G401.6 (cell line): ENCODE results near the gene INKA2.
A peak's percentile ranks its signal among the peaks of the same experiment; 100 is the strongest.

Source experiments
- FAIRE-seq: peaks from 2 replicates; lab custom pipeline; 2012; peaks lifted over from hg19 to GRCh38; lab: Jason Lieb, UNC

Gene INKA2

GRCh38 chr1:111739194-111739924 lies at the start of gene INKA2:
INKA2 (minus strand) TSS chr1:111739395; CDS start chr1:111739242, 153 bp downstream.
- FAIRE-seq = peak; percentile 79

DNA sequence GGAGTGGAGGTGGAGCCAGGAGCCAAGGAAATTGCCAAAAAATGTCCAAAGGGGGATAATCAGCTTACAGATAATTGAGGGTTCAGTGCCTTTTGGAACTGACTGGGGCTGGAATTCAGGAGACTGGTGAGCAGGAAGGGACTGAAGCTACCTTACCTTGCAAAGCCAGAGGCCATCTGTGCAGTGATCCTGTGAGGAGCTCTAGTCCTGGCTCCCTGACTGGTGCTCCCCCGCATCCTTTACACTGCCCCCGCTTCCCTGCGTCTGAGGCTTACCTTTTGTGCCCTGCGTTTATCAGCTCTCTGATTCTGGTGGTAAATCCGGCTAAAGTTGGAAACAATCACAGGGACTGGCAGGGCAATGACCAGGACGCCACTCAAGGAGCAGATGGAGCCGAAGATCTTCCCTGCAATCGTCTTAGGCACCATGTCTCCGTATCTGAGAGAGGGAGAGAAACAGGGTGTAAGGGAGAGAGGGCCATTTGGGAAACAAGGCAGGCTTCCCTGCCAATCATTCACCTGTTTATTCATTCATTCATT lies 47.5 kb upstream of the INKA2 start:
- no peak for FAIRE-seq

DNA sequence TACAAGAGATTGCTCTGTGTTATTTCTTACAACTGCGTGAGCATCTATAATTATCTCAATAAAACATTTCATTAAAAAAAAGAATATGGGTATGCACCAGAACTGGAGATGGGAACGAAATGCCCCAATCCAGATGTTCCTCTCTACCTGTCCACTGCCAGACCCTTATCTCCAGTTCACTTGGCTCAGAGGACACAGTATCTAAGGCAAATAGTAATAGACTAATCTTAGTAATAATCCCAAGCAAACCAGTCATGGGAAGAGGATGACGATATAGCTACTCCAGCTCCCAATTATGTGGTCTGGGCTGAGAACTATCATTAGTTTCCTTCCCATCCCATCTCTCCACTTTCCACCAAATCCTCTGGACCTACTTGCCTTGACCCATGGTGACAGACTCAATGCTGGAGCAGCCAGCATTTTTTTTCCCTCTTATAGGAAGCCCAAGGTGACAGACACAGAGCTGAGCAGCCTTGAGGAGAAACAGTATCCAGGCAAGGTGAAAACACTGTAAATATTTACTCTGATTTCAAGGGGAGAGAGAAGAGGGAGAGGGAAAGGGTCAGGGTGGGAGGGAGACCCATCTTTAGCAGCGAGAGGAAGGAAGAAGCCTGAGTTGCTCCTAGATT lies 45.2 kb upstream of the INKA2 start:
- no peak for FAIRE-seq

DNA sequence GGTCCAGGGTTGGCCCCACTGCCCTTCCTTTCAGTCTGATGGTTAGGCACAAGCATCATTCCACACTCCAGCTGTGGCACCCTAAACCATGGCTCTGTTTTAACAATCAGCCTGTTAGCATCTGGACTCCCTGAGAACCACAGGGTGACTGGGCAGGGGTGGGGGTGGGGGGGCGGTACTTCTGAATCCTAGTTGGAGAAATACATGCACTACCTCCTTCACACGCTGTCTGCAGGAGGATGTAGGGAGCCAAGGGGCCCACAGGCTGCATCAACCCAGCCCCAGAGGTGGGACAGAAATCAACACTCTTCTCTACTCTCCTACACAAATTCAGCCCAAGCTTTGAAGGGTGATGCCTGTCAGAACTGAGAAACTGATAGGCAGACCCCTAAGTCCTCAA lies 40.4 kb upstream of the INKA2 start:
- no peak for FAIRE-seq

- FAIRE-seq = peak; percentile 84
These were observed 39.4 kb upstream of the INKA2 start for GRCh38 chr1:111778541-111779051.

GRCh38 chr1:111778066-111778465 lies 38.9 kb upstream of the INKA2 start:
- peak; percentile 28 for FAIRE-seq

DNA sequence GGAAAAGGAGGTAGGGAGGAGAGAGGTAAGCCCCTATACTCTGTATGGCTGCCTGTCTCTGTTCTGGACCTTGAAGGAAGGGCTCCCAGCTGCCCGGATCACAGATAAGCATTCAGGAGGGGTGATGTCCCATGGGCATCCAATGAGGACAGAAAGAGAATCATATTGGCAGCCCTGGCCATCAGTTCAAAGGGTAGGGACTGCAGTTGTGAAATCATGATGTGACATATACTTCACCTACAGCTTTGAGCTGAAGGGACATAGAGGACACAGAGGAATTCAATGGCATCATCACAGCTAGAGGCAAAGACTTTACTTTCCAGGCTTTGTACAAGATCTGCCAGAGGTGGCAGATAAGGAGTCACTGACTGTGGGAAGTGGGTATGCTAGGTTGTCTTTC lies 38.1 kb upstream of the INKA2 start:
- FAIRE-seq = no peak

- FAIRE-seq = no peak
These were observed 37.7 kb upstream of the INKA2 start for GRCh38 chr1:111776861-111777260.

DNA sequence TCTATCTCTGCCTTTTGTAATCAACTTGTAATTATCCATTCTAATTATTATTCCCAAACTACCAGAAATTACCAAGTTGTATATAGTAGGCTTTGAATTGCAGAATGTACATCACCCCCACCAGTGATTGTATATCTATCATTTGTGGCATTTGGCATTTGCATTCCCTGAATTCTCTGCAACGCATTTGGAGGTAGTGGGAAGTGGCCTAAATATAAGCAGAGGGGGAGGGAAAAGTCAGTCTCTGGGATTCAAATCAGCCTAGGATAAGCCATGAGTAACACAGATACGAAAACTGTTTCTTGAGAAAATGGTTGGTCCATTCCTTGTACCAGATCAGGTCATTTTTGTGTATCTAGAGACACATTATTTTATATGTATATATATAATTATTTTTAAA lies 37.2 kb upstream of the INKA2 start:
- peak; percentile 60 for FAIRE-seq

DNA sequence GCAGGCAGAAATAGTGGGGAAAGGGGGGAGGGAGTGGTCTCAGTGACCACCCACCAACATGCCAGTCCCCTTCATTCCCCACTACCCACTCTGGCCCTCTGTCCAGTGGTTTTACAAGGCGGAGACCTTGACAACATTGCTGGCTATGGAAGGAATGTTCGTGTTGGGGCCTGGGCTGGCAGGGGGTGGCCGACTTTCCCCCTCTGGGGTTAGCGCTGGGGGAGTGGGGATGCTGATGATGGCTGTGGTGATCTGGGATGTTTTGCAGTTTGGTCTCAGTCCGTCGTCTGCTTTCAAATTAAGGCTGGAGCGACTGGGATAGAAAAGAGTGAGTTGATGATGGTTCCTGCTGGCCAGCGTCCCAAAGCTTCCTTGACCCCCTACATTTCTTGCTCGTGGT lies 36.8 kb upstream of the INKA2 start:
- no peak for FAIRE-seq

DNA sequence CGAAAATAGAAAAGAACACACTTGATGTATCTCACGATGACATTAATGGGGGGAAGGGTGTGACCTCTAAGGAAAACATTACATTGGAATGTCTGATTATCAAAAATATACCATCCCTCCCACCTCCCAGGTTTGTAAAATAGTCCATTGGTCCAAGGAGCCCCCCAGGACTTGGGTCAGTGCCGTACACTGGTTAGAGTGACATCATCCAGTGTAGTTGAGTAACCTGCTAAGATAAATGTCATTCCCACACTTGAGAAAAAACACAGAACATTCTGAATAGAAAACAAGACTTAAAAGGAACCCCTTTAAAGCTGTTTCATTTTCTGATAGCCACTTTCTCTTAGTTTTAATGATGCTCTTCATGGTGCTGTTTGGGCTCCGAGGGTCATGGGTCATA lies 31.7 kb upstream of the INKA2 start:
- no peak for FAIRE-seq

- peak; percentile 95 for FAIRE-seq
These were observed 30.4 kb upstream of the INKA2 start for GRCh38 chr1:111769517-111770146.

GRCh38 chr1:111768625-111769024 lies 29.4 kb upstream of the INKA2 start:
- peak; percentile 8 for FAIRE-seq

DNA sequence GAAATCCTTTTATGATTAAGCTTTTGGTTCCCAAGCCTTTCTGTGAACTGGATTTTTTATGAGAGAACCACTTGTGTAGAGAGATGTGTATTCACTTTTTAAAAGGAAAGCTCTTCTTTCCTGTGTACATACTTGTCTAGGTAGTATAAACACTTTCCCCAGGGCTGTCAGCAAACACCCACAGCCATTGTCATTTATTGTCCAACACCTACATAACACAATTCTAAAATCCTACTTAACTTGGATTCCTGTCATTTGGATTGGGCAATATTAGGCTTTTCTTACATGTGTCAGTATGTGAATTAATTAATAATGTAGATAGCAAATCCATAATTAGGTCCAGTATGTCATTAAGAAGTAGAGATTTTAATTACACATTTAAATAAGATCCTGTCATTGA lies 28.8 kb upstream of the INKA2 start:
- no peak for FAIRE-seq

DNA sequence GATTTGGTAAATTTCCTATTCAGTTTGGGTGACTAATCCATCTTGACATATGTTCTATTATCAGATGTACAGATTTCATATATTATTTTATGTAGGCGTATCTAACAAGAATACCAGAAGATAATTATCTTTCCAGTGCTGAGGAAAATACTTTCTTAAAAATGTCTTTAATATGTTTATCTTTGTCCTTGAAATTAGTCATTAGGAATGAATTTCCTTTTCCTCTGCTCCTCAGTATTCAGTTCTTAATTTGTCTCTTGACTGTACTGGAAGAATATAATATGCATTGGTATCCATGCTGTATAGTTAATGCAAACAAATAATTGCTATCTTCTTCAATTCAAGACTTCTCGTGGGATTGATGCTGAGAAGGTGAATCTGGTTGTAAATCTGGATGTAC lies 23.1 kb upstream of the INKA2 start:
- FAIRE-seq = no peak

GRCh38 chr1:111761717-111762116 lies 22.5 kb upstream of the INKA2 start:
- FAIRE-seq = no peak

GRCh38 chr1:111758373-111758772 lies 19.2 kb upstream of the INKA2 start:
- FAIRE-seq = peak; percentile 15

DNA sequence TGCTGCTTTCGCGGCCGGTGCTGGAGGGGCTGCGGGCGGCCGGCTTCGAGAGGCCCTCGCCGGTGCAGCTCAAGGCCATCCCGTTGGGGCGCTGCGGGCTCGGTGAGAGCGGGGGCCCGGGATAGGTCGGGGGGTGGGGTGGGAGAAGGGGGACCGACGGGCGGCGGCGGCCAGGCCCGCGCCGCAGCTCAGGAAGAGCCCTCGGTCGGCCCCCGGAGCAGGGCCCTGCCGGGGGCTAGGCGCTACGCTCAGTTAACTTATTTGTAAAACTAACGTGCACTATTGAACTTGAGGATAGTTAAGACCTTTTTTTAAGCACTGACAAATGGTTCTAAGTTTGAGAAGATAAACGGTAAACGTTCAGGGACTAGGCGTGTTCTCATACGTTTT lies 16.9 kb upstream of the INKA2 start:
- no peak for FAIRE-seq

DNA sequence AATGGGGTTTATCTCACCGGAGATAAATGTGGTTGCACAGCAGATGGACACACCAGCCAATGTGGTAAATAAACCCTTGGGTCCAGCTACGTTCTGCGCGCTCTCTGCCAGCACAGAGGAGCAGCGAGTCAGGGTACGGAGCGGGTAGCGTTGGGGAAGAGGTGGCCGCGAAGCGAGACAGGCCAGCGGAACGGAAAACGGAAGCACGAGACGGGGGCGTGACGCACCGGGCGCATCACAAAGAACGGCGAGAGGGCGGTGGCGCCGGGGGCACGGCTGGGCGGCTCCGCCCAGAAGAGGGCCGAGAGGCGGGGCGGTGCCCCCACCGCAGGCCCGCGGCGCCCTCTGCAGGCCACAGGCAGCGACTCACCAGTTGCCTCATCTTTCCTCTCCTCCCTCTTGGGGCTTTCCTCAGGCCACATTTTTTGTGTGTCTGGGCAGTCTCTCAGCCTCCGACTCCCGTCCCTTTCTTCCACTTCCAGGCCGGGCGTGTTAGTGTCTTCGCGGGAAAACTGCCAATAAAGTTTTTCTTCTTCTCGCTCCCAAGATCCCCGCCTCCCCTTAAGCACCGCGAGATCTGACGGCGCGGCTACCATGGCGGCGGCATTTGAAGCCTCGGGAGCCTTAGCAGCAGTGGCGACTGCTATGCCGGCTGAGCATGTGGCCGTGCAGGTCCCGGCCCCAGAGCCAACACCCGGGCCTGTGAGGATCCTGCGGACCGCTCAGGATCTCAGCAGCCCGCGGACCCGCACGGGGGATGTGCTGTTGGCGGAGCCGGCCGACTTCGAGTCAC lies 16.3 kb upstream of the INKA2 start, which contains the start of gene DDX20:
DDX20 (plus strand) TSS at position 571 of the 793 bp plus-strand sequence; CDS start at position 595, 24 bp downstream.
- FAIRE-seq = peak; percentile 83

GRCh38 chr1:111754984-111755330 lies 15.8 kb upstream of the INKA2 start:
- FAIRE-seq = no peak

DNA sequence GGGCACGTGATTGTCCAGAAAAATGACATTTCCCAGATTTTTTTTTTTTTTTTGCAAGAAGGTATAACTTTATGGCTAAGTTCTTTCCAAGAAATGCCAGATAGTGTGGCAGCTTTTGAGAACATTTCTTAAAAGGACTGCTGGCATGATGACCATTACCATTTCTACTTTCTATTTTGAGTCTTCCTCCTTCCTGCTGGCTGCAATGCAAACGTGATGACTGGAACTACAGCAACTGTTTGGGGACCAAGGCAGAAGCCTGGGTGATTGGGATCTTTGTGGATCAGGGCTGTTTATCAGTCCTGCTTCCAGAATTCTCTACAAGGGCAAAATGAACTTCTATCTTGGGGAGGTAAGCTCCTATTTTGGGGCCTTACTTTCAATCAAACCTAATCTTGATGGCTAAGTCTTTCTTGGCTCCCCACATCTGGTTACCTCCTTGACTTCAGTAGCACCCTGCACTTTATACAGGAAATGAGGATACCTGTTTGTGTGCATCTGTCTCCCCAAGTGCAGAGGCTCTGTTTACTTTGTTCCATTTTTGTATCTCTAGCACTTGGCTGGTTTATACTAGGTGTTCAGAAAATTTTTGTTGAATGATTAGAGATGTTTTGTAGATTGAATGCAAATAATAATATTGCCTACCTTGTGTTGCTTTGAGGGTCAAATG lies 12.8 kb upstream of the INKA2 start:
- FAIRE-seq = no peak

DNA sequence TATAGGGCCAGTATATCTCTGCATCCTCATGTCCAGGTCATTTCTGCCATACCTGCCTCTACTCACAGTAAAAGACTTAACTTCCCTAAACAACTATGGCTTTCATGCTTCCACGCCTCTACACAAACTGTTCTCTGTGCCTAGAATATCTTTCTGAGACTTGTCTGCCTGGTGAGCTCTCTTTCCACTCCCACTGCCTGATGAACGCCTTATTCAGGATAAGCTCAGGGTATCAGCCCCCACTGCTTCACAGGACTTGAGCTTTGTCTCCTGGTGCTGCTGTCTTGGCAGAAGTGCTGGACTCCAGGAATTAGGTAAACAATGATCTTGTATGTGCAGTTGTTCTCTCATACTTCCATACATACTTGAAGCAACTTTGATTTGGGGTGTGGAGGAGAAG lies 11.7 kb upstream of the INKA2 start:
- no peak for FAIRE-seq
